ENCODE measurements around the gene UQCC2.

The UQCC2 gene

GRCh38 chr6:33654831-33655554, 56.5 kb downstream of the UQCC2 start:
- no peak overlapping the region for H3K4me3 ChIP-seq (replicated peaks in 1 of 2; ENCODE audit: low read depth in 2 of 2, low read length in 2 of 2)
- no peak for TF ChIP-seq CTCF (IDR thresholded peaks at IDR 0.05; ENCODE audit: low read depth, low read length)
- no peak for DNase-seq (ENCODE audit: low read depth in 2 of 2)

GRCh38 chr6:33652002-33652401, 59.5 kb downstream of the UQCC2 start:
- DNase-seq (ENCODE audit: low read depth in 2 of 2) = no peak
- no peak for TF ChIP-seq CTCF (IDR thresholded peaks at IDR 0.05; ENCODE audit: low read depth, low read length)
- no peak overlapping the region for H3K4me3 ChIP-seq (replicated peaks in 1 of 2; ENCODE audit: low read depth in 2 of 2, low read length in 2 of 2)

GRCh38 chr6:33651403-33651802, 60.1 kb downstream of the UQCC2 start:
- H3K4me3 ChIP-seq (replicated peaks in 1 of 2; ENCODE audit: low read depth in 2 of 2, low read length in 2 of 2) = no peak overlapping the region
- no peak for TF ChIP-seq CTCF (IDR thresholded peaks at IDR 0.05; ENCODE audit: low read depth, low read length)
- no peak for DNase-seq (ENCODE audit: low read depth in 2 of 2)

All from cardiac fibroblast (primary cell).